Effector CD4-positive, alpha-beta T cell (primary cell): Measurements from ENCODE around the gene ACTR1A.
A peak's percentile ranks its signal among the peaks of the same experiment; 100 is the strongest.
"Not testable (repeated sequence)": the region's sequence is repeated elsewhere in the genome, so short reads cannot be mapped to it uniquely, and the experiment has no call there.

Source experiments
- DNase-seq: peaks from one replicate; pipeline ENCODE4 v3.0.0-alpha.2; 2020

Gene ACTR1A

GRCh38 chr10:102480396-102480795 is 22.1 kb downstream of the ACTR1A start:
- DNase-seq, result no peak

- no peak for DNase-seq
Observed at GRCh38 chr10:102479651-102480050, 22.9 kb downstream of the ACTR1A start.

GRCh38 chr10:102476466-102477141 is 25.9 kb downstream of the ACTR1A start:
- DNase-seq, result no peak

GRCh38 chr10:102475451-102476040 is 27.0 kb downstream of the ACTR1A start:
- DNase-seq, result no peak

GRCh38 chr10:102473445-102474331 is 28.8 kb downstream of the ACTR1A start:
- DNase-seq, result peak; percentile 12

GRCh38 chr10:102470579-102471546 is 31.6 kb downstream of the ACTR1A start:
- DNase-seq, result no peak

- no peak for DNase-seq
Observed at GRCh38 chr10:102468683-102469082, 33.8 kb downstream of the ACTR1A start.

GRCh38 chr10:102467971-102468438 is 34.5 kb downstream of the ACTR1A start:
- no peak for DNase-seq

GRCh38 chr10:102467318-102467717 is 35.2 kb downstream of the ACTR1A start:
- no peak for DNase-seq

- DNase-seq, result no peak
Observed at GRCh38 chr10:102465466-102465865, 37.0 kb downstream of the ACTR1A start.

- DNase-seq, result no peak
Observed at GRCh38 chr10:102463983-102464382, 38.5 kb downstream of the ACTR1A start.

- DNase-seq, result no peak
Observed at GRCh38 chr10:102462512-102463054, 39.9 kb downstream of the ACTR1A start.

- DNase-seq, result peak; percentile 92
Observed at GRCh38 chr10:102461187-102462054, 41.1 kb downstream of the ACTR1A start.

GRCh38 chr10:102460836-102461186 is 41.7 kb downstream of the ACTR1A start:
- no peak for DNase-seq

GRCh38 chr10:102458656-102459055 is 43.9 kb downstream of the ACTR1A start:
- DNase-seq, result no peak

- DNase-seq, result no peak
Observed at GRCh38 chr10:102457591-102458150, 44.8 kb downstream of the ACTR1A start.

GRCh38 chr10:102455893-102456471 is 46.5 kb downstream of the ACTR1A start:
- DNase-seq, result no peak

- DNase-seq, result not testable (repeated sequence)
Observed at GRCh38 chr10:102454662-102455487, 47.6 kb downstream of the ACTR1A start.

- DNase-seq, result no peak
Observed at GRCh38 chr10:102453502-102453901, 49.0 kb downstream of the ACTR1A start.
